UCSD-AML1 (cell line): ENCODE results near the gene SELPLG.
"Not testable (repeated sequence)": the region's sequence is repeated elsewhere in the genome, so short reads cannot be mapped to it uniquely, and the experiment has no call there.

Experiments
- DNase-seq: peaks from one replicate; lab custom pipeline; 2025; ENCODE audit not compliant: unreplicated experiment; lab: John Stamatoyannopoulos, UW

SELPLG gene

GRCh38 chr12:108633534-108634248, at the start of gene SELPLG:
SELPLG (minus strand) TSS chr12:108633894; CDS start chr12:108624307, 9,587 bp downstream.
- peak; percentile 87 for DNase-seq

GRCh38 chr12:108681317-108681716, 47.6 kb upstream of the SELPLG start:
- DNase-seq = no peak

GRCh38 chr12:108679106-108679681, 45.5 kb upstream of the SELPLG start:
- no peak for DNase-seq

GRCh38 chr12:108678104-108678730, 44.5 kb upstream of the SELPLG start:
- no peak for DNase-seq

GRCh38 chr12:108677381-108677780, 43.7 kb upstream of the SELPLG start:
- no peak for DNase-seq

GRCh38 chr12:108676707-108677106, 43.0 kb upstream of the SELPLG start:
- DNase-seq = no peak

GRCh38 chr12:108675792-108676191, 42.1 kb upstream of the SELPLG start:
- DNase-seq = no peak

GRCh38 chr12:108672054-108672453, 38.4 kb upstream of the SELPLG start:
- no peak for DNase-seq

GRCh38 chr12:108671110-108671509, 37.4 kb upstream of the SELPLG start:
- DNase-seq = no peak

- DNase-seq = no peak
These were observed 36.5 kb upstream of the SELPLG start for GRCh38 chr12:108670066-108670631.

- no peak for DNase-seq
These were observed 34.8 kb upstream of the SELPLG start for GRCh38 chr12:108668542-108668941.

GRCh38 chr12:108668063-108668462, 34.4 kb upstream of the SELPLG start:
- DNase-seq = no peak

GRCh38 chr12:108667349-108667748, 33.7 kb upstream of the SELPLG start:
- no peak for DNase-seq

GRCh38 chr12:108666401-108666881, 32.7 kb upstream of the SELPLG start:
- no peak for DNase-seq

- no peak for DNase-seq
These were observed 32.0 kb upstream of the SELPLG start for GRCh38 chr12:108665608-108666202.

GRCh38 chr12:108664338-108665258, 30.9 kb upstream of the SELPLG start:
- peak; percentile 76 for DNase-seq

- DNase-seq = no peak
These were observed 29.8 kb upstream of the SELPLG start for GRCh38 chr12:108663324-108664015.

GRCh38 chr12:108658115-108658514, 24.4 kb upstream of the SELPLG start:
- not testable (repeated sequence) for DNase-seq

- no peak for DNase-seq
These were observed 23.5 kb upstream of the SELPLG start for GRCh38 chr12:108657130-108657745.
